Measurements from ENCODE around the gene BHLHA15.

BHLHA15 gene

DNA sequence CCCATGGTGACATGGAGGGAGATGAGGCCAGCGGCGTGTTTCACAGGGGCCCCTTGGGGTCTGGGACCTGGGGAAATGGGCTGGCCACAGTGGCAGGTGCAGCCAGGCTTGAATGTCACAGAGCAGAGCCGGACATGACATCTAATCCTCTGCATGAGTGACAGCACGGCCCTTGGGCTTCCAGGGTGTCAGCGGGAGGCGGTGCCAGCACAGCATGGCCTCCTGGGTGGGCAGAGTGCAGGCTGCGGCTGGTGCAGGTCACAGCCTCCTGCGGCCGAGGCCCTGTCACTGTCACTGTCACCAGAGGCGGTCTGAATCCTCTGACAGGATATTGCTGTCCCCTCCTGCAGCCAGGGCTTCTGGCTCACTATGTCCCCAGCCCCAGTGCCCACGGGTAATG is 18.2 kb downstream of the BHLHA15 start:
- TF ChIP-seq, protein P1, sequence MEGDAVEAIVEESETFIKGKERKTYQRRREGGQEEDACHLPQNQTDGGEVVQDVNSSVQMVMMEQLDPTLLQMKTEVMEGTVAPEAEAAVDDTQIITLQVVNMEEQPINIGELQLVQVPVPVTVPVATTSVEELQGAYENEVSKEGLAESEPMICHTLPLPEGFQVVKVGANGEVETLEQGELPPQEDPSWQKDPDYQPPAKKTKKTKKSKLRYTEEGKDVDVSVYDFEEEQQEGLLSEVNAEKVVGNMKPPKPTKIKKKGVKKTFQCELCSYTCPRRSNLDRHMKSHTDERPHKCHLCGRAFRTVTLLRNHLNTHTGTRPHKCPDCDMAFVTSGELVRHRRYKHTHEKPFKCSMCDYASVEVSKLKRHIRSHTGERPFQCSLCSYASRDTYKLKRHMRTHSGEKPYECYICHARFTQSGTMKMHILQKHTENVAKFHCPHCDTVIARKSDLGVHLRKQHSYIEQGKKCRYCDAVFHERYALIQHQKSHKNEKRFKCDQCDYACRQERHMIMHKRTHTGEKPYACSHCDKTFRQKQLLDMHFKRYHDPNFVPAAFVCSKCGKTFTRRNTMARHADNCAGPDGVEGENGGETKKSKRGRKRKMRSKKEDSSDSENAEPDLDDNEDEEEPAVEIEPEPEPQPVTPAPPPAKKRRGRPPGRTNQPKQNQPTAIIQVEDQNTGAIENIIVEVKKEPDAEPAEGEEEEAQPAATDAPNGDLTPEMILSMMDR (conservative IDR thresholded peaks at IDR 0.05; ENCODE audit: low read depth, low read length): no peak
- no peak overlapping the region for H3K4me3 ChIP-seq (ENCODE audit: low read depth, low read length)
- no peak for DNase-seq (ENCODE audit: low read depth)

DNA sequence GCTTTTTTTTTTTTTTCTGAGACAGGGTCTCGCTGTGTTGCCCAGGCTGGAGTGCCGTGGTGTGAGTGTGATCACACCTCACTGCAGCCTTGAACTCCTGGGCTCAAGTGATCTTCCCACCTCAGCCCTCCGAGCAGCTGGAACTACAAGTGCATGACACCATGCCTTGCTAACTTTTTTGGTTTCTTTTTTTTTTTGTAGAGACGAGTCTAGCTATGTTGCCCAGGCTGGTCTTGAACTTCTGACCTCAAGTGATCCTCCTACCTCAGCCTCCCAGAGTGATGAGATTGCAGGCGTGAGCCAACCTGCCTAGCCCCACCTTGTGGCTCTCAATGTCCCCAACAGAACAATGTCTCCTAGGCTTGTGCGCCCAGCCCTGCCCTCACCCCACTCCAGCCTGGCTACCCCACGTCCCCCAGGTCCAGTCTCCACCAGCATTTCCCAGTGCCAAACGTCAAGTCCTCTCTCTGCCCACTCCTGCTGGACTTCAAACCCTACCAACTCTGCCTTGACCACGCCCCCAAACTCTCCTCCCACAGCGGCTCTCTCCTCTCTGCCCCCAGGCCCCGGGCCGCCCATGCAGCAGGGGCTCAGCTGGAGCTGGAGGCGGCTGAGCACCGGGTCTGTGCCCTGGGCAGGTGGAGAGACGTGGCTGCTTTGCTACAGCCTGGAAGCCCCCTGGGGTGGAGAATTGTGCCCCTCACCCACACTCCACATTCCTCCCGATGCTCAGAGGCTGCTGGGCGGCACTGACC is 18.9 kb downstream of the BHLHA15 start:
- TF ChIP-seq, protein P1 (conservative IDR thresholded peaks at IDR 0.05; ENCODE audit: low read depth, low read length): no peak
- H3K4me3 ChIP-seq (ENCODE audit: low read depth, low read length): no peak overlapping the region
- DNase-seq (ENCODE audit: low read depth): no peak

DNA sequence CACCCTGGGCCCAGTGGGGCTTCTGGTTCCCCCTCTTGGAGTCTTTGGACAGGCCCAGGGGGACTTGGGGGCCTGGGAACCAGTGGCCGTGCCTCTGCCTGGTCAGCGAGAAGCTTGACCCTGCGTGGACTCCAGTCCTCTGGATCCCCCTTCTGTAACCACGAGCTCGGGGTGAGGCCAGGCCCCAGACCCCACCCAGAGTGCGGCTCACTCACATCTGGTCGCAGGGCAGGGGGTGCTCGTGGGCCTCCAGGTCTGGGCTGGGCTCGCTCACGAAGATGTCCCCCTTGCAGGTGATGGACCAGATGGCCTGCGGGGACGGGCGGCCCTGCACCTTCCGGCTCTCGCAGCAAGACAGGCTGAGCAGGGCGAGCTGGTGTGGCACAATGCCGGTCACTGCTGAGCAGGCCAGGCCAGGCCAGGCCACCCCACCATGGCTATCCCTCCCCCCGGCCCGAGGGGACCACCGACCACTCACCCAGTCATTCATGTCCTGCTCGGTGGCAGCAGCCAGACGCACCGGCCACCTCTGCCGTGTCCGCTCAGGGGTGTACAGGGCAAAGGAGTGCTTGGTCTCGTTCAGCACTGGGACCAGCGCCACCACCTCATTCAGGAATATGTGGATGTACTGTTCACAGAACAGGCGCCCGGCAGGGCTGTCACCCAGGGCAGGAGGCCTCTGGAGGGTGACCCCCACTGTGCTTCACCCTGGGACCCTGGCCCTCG is 19.7 kb downstream of the BHLHA15 start:
- no peak for DNase-seq (ENCODE audit: low read depth)
- TF ChIP-seq, protein P1 (conservative IDR thresholded peaks at IDR 0.05; ENCODE audit: low read depth, low read length): no peak
- H3K4me3 ChIP-seq (ENCODE audit: low read depth, low read length): no peak overlapping the region

DNA sequence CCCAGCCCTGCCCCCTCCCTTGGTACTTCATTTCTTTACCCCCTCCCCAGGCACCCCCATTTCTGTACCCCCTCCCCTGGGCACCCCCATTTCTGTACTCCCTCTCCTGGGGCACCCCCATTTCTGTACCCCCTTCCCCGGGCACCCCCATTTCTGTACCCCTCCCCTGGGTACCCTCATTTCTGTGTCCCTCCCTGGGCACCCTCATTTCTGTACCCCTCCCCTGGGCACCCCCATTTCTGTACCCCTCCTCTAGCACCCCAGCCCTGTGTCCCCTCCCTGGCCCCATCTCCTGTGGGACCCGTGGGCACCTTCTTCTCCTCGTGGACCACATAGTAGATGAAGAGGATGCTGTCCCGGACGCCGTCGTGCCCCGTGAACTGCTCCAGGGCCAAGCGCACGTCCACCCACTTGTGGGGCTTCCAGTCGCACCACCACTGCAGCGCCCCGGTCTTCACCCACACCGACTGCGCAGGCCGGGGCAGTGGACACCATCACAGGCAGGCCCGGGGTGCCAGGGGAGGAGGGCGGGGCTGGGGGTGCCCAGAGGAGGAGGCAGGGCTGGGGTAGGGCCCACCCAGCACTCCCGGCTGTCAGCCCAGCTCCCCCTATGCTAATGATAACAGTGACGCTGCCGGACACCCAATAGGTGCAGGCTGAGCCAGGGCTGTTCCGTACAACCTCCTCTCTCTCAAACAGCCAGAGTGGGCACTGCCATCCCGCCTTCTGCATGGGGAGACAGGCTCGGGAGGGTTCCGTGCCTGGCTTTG is 20.4 kb downstream of the BHLHA15 start:
- TF ChIP-seq, protein P1 (conservative IDR thresholded peaks at IDR 0.05; ENCODE audit: low read depth, low read length): no peak
- H3K4me3 ChIP-seq (ENCODE audit: low read depth, low read length): no peak overlapping the region
- no peak for DNase-seq (ENCODE audit: low read depth)

DNA sequence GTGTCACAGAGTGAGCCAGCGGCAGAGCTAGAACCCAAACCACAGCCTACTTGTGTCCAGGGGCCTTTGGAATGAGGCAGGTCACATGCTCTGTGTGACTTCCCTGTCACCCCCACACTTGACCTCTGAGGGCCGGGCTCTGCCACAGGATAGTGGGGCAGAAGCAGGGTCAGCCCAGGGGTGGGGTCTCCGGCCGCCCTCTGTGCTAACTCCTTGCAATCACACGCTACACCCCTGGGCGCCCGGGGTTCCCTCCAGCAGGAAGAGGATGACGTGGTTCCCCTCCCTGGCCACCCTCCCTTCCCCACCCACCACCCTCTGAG is 21.0 kb downstream of the BHLHA15 start:
- H3K4me3 ChIP-seq (ENCODE audit: low read depth, low read length): no peak overlapping the region
- no peak for DNase-seq (ENCODE audit: low read depth)
- TF ChIP-seq, protein P1 (conservative IDR thresholded peaks at IDR 0.05; ENCODE audit: low read depth, low read length): no peak

DNA sequence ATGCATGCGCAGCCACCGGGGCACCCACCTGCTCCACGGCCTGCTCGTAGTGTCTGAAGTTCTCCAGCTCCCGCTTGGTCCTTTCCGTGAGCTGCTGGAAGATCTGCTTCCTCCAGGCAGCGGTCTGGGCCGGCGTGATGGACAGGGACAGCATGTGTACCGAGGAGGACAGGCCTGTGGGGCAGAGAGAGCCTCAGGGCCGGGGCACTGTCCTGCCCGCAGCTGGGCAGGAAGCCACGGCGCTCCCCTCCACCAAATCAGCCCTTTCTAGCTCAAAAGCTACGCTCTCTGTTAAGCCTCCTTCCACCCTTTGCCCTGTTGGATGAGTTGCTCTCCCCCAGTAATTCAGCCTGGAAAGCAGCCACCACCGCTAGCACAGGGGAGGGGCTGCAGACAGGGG is 21.6 kb downstream of the BHLHA15 start:
- DNase-seq (ENCODE audit: low read depth): no peak
- TF ChIP-seq, protein P1 (conservative IDR thresholded peaks at IDR 0.05; ENCODE audit: low read depth, low read length): no peak
- H3K4me3 ChIP-seq (ENCODE audit: low read depth, low read length): no peak overlapping the region

All from choroid plexus epithelial cell (primary cell).